ENCODE measurements around the gene PLPP6.

DNA sequence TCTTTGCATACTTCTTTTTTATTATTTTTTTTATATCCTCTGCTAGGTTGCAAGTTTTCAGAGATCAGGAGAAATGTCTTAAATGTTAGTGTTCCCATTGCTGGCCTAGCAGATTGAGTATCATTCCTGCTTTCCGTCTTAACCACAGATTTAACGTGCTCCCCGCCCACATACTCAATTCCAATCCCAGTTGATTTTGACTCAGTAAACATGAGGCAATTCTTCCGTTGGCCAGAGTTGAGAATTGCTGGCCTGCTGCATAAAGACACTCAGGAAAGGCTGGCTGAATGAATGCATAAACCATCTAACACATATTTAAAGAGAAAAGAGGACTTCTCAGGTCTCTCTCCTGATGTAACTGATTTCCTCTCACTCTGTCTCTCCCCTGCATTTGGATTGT lies 46.8 kb upstream of the PLPP6 start:
- TF ChIP-seq, protein P1, sequence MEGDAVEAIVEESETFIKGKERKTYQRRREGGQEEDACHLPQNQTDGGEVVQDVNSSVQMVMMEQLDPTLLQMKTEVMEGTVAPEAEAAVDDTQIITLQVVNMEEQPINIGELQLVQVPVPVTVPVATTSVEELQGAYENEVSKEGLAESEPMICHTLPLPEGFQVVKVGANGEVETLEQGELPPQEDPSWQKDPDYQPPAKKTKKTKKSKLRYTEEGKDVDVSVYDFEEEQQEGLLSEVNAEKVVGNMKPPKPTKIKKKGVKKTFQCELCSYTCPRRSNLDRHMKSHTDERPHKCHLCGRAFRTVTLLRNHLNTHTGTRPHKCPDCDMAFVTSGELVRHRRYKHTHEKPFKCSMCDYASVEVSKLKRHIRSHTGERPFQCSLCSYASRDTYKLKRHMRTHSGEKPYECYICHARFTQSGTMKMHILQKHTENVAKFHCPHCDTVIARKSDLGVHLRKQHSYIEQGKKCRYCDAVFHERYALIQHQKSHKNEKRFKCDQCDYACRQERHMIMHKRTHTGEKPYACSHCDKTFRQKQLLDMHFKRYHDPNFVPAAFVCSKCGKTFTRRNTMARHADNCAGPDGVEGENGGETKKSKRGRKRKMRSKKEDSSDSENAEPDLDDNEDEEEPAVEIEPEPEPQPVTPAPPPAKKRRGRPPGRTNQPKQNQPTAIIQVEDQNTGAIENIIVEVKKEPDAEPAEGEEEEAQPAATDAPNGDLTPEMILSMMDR (IDR thresholded peaks at IDR 0.05; ENCODE audit: control extremely low read depth in 1 of 3, insufficient read depth in 1 of 3, low read depth in 1 of 3, low read length in 3 of 3), result no peak
- TF ChIP-seq HDAC2 (IDR thresholded peaks at IDR 0.05; ENCODE audit: borderline replicate concordance in 1 of 2, low read depth in 2 of 2, low read length in 2 of 2), result no peak
- no peak for TF ChIP-seq POLR2AphosphoS5 (IDR thresholded peaks at IDR 0.05; ENCODE audit: low read depth, low read length)
- no peak for TF ChIP-seq TCF12 (IDR thresholded peaks at IDR 0.05; ENCODE audit: low read depth, low read length)
- TF ChIP-seq, protein P2, sequence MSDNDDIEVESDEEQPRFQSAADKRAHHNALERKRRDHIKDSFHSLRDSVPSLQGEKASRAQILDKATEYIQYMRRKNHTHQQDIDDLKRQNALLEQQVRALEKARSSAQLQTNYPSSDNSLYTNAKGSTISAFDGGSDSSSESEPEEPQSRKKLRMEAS (IDR thresholded peaks at IDR 0.05), result no peak
- TF ChIP-seq EP300 (IDR thresholded peaks at IDR 0.05; ENCODE audit: borderline replicate concordance in 1 of 2, low read depth in 2 of 2, low read length in 2 of 2), result no peak
- TF ChIP-seq, protein P3, sequence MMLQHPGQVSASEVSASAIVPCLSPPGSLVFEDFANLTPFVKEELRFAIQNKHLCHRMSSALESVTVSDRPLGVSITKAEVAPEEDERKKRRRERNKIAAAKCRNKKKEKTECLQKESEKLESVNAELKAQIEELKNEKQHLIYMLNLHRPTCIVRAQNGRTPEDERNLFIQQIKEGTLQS (IDR thresholded peaks at IDR 0.05; ENCODE audit: insufficient read depth, low read depth, low read length), result no peak
- no peak for TF ChIP-seq POLR2A (IDR thresholded peaks at IDR 0.05; ENCODE audit: control extremely low read depth in 1 of 2, low read depth in 2 of 2, low read length in 2 of 2)
- TF ChIP-seq RFX5 (IDR thresholded peaks at IDR 0.05; ENCODE audit: borderline replicate concordance, low read depth, low read length), result no peak
- TF ChIP-seq TBP (IDR thresholded peaks at IDR 0.05; ENCODE audit: low read depth, low read length), result no peak
- no peak for TF ChIP-seq CHD1 (IDR thresholded peaks at IDR 0.05; ENCODE audit: low read depth, low read length)
- TF ChIP-seq NANOG (IDR thresholded peaks at IDR 0.05; ENCODE audit: insufficient read depth, low read depth, low read length, poor library complexity, severe bottlenecking), result no peak

Measured in H1 (cell line).